ENCODE results near the gene CALML4.

DNA sequence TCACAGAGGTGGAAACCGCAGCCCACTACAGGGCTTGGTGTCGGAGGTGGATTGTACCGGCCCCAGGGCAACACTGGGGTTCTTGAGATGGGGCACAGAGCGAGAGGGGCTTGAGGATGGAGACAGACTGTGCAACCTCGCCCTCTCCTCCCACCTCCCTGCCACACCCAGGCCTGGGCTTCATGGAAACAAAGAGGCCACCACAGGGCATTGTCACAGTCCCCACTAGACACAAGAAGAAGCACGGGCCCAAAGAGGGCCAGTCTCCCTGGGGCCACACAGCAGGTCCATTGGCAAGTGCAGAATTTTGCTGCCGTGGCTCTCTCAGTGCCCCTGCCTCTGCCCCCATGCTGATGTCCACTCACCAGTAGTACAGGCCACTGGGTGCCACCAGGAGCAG, 4.1 kb upstream of the CALML4 start:
- TF ChIP-seq, protein P1, sequence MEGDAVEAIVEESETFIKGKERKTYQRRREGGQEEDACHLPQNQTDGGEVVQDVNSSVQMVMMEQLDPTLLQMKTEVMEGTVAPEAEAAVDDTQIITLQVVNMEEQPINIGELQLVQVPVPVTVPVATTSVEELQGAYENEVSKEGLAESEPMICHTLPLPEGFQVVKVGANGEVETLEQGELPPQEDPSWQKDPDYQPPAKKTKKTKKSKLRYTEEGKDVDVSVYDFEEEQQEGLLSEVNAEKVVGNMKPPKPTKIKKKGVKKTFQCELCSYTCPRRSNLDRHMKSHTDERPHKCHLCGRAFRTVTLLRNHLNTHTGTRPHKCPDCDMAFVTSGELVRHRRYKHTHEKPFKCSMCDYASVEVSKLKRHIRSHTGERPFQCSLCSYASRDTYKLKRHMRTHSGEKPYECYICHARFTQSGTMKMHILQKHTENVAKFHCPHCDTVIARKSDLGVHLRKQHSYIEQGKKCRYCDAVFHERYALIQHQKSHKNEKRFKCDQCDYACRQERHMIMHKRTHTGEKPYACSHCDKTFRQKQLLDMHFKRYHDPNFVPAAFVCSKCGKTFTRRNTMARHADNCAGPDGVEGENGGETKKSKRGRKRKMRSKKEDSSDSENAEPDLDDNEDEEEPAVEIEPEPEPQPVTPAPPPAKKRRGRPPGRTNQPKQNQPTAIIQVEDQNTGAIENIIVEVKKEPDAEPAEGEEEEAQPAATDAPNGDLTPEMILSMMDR (conservative IDR thresholded peaks at IDR 0.05), result no peak
- TF ChIP-seq EZH2 (IDR thresholded peaks at IDR 0.05; ENCODE audit: low read depth), result no peak
